Measurements from ENCODE around the gene C16orf90. TPM values are rescaled to one million over a fixed set of nuclear protein-coding genes. Genes with fewer than 3 reads are reported as not detected.
A peak's percentile ranks its signal among the peaks of the same experiment; 100 is the strongest.

C16orf90 gene
- not detected in 2 replicates for total RNA-seq
- polyA plus RNA-seq (2012) = 0.11 TPM

DNA sequence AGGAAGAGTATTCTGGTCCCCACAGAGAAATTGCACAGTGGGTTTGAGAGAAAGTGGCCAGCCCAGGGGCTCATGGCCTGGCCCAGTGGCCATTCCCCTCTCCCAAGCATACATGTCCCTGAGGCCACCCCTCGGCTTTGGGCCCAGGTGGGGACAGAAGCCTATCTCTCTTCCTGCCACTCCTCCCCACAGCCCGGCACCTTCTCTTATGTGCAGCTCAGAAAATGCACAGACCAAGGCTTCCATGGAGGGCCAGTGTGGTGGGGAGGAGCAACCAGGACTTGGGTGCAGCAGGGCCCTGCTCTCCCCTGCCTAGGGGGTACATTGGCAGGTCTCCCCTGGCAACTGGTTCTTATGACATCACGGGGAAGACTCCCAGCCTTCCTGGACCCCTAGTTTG, at the start of gene C16orf90:
C16orf90 (minus strand) TSS at position 314 of the 400 bp plus-strand sequence; CDS start at position 246, 68 bp downstream.
- no peak for DNase-seq (ENCODE audit: low read depth)

- peak; percentile 59 for DNase-seq (ENCODE audit: low read depth)
Measured at GRCh38 chr16:3542601-3543373, 47.5 kb upstream of the C16orf90 start.

DNA sequence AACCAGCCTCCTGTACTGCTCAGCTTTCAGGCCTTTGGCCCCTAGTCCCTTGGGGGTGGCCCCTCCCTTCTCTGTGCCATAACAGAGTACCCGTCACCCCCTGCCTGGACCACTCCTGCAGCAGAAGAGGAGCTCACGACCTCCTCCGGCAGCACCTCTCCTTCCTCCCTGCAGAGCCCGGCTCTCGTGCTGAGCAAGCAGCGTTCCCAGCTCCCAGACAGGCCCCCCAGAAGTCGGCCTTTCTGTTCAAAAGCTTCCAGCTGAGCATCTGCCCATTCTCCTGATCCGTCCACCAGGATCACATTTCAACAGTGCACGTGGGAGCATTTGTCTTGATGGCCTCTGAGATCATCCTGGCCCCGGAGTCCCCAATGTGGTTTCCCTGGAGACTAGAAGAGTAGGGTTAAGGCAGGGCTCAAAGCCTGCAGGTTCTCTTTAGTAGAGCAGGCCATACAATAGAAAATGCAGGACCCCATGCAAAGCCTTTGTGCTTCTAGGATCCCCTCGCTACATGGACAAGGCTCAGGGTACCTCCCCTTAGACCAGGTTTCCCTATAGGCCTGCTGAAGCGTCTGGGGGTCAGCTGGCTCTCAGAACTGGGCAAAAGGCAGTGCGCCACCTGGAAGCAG, 46.4 kb upstream of the C16orf90 start:
- no peak for DNase-seq (ENCODE audit: low read depth)

DNA sequence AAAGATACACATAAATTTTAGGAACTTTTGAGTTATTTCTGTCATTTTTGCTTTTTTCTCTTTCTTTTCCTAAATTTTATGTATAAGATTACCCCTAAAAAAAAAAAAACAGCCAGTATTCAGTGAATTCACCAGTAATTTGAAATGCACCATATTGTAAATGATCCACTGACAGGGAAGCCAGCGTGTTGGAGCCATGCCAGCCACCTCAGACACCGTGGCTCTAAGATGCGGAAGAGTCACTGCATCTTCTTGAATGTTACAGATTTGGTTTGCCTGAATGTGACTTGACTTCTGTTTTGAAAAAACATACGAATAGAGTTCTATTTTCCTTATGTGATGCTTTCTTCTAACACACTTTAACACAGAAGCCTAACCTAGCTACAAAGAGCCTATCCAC, 42.9 kb upstream of the C16orf90 start:
- DNase-seq (ENCODE audit: low read depth) = no peak

- DNase-seq (ENCODE audit: low read depth) = peak; percentile 28
Measured at GRCh38 chr16:3536851-3537250, 41.6 kb upstream of the C16orf90 start.

GRCh38 chr16:3536271-3536731, 41.0 kb upstream of the C16orf90 start:
- no peak for DNase-seq (ENCODE audit: low read depth)

- DNase-seq (ENCODE audit: low read depth) = no peak
Measured at GRCh38 chr16:3534126-3534525, 38.8 kb upstream of the C16orf90 start.

DNA sequence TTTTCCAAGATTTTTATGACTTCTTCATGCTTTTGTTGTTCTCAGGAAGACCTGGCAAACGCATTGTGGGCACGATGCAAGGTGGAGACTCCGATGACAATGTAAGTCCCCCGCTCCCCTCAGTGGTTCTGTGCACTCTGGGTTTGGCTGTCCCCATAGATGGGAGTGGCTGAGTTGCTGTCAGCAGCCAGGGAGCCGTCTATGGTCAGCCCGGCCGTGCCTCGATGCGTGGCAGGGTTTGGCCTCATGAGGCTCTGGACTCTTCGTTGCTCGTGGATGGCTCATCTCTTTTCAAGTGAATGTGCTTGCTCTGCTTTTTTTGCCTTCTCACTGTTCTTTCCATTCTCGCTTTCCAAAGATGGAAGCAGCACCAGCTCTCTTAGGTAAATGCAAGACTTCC, 37.5 kb upstream of the C16orf90 start:
- no peak for DNase-seq (ENCODE audit: low read depth)

- no peak for DNase-seq (ENCODE audit: low read depth)
Measured at GRCh38 chr16:3530371-3530914, 35.2 kb upstream of the C16orf90 start.

DNA sequence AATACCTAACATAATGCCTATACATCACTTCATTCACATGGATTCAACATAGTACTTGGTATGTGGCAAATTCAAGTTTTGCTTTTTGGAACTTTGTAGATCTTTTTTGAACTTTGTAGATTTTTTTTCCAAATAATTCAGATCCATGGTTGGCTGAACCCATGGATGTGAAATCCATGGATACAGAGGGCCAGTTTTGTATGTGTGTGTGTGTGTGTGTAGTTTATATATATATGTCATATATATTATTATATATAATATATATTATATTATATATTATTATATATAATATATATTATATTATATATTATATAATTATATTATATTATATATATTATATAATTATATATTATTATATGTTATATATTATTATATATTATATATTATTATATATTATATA, 33.9 kb upstream of the C16orf90 start:
- no peak for DNase-seq (ENCODE audit: low read depth)

- DNase-seq (ENCODE audit: low read depth) = no peak
Measured at GRCh38 chr16:3528406-3528805, 33.1 kb upstream of the C16orf90 start.

DNA sequence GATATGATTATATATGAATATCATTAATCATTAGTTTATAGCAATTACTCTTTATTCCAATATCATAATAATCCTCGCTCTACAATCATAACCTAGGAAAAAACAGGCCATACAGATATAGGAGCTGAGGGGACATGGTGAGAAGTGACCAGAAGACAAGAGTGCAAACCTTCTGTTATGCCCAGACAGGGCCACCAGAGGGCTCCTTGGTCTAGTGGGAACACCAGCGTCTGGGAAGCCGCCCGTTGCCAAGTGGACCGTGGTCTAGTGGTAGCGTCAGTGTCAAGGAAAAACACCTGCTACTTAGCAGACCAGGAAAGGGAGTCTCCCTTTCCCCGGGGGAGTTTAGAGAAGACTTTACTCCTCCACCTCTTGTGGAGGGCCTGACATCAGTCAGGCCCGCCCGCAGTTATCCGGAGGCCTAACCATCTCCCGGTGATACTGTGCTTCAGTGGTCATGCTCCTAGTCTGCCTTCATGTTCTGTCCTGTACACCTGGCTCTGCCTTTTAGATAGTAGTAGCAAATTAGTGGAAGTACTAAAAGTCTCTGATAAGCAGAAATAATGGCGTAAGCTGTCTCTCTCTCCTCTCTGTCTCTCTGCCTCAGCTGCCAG, 32.0 kb upstream of the C16orf90 start:
- DNase-seq (ENCODE audit: low read depth) = peak; percentile 85

- DNase-seq (ENCODE audit: low read depth) = peak; percentile 31
Measured at GRCh38 chr16:3525951-3526350, 30.7 kb upstream of the C16orf90 start.

GRCh38 chr16:3523281-3523680, 28.0 kb upstream of the C16orf90 start:
- DNase-seq (ENCODE audit: low read depth) = no peak

- no peak for DNase-seq (ENCODE audit: low read depth)
Measured at GRCh38 chr16:3520841-3521240, 25.6 kb upstream of the C16orf90 start.

- no peak for DNase-seq (ENCODE audit: low read depth)
Measured at GRCh38 chr16:3520413-3520812, 25.1 kb upstream of the C16orf90 start.

- DNase-seq (ENCODE audit: low read depth) = no peak
Measured at GRCh38 chr16:3519581-3519980, 24.3 kb upstream of the C16orf90 start.

- DNase-seq (ENCODE audit: low read depth) = no peak
Measured at GRCh38 chr16:3518986-3519348, 23.7 kb upstream of the C16orf90 start.

- DNase-seq (ENCODE audit: low read depth) = no peak
Measured at GRCh38 chr16:3518292-3518985, 23.1 kb upstream of the C16orf90 start.

GRCh38 chr16:3515897-3516296, 20.6 kb upstream of the C16orf90 start:
- DNase-seq (ENCODE audit: low read depth) = no peak

GRCh38 chr16:3514621-3515020, 19.3 kb upstream of the C16orf90 start:
- DNase-seq (ENCODE audit: low read depth) = no peak

All from myocyte (in vitro differentiated cells).